B cell (primary cell): ENCODE measurements around the gene SLC6A1. TPM values are rescaled to one million over a fixed set of nuclear protein-coding genes. Genes with fewer than 3 reads are reported as not detected.

Experiments used
- ATAC-seq: fragments of 200-7000 bp; cut with Tn5 transposase; one replicate; pipeline ENCODE4 v1.10.0; 2021; ENCODE audit warnings: low read depth, mild to moderate bottlenecking, moderate number of reproducible peaks, moderate library complexity
- CTCF ChIA-PET: fragments of 350-600 bp; sonication (Branson Sonifier 250); formaldehyde crosslinking; loops from one replicate; lab custom pipeline; 2021; ENCODE audit warnings: antibody characterized with exemption, inconsistent platforms; lab: Charles Lee
- POLR2A ChIA-PET: fragments of 350-600 bp; sonication (Branson Sonifier 250); formaldehyde crosslinking; loops from one replicate; lab custom pipeline; 2021; ENCODE audit warnings: antibody characterized with exemption; lab: Charles Lee
- DNase-seq: peaks from one replicate; pipeline ENCODE4 v3.0.0; 2013
- H2AFZ ChIP-seq: 2 replicates; pipeline ENCODE4 v1.6.1; 2012; ENCODE audit warnings: mild to moderate bottlenecking, low read depth, low read length; ENCODE audit not compliant: insufficient read depth, poor library complexity, severe bottlenecking
- H3K27ac ChIP-seq, 2 donors: 1 replicate in 1 of 2; 2 replicates in 1 of 2; pipeline ENCODE4 v1.5.1; 2012 to 2013; ENCODE audit warnings: low read length in 2 of 2, mild to moderate bottlenecking in 2 of 2, moderate library complexity in 1 of 2
- H3K27me3 ChIP-seq, 4 experiments: fragments of 200-600 bp in 1 of 4; sonication (generic) in 1 of 4; replicated peaks in 1 of 4; 1 replicate in 2 of 4; 2 replicates in 2 of 4; pipeline versions ENCODE4 v1.6.1 to v1.7.0; 2013 to 2016; ENCODE audit warnings: low read length in 3 of 4, mild to moderate bottlenecking in 2 of 4, mixed read lengths in 1 of 4, moderate library complexity in 1 of 4; ENCODE audit not compliant: insufficient read depth in 4 of 4, control insufficient read depth in 3 of 4; ENCODE audit errors: control extremely low read depth in 1 of 4
- H3K36me3 ChIP-seq, 2 experiments: replicated peaks in 1 of 2; 1 replicate in 1 of 2; 2 replicates in 1 of 2; pipeline versions ENCODE4 v1.6.1 to v1.7.1; 2013; ENCODE audit warnings: low read length in 1 of 2; ENCODE audit not compliant: insufficient read depth in 2 of 2, control insufficient read depth in 1 of 2; ENCODE audit errors: control extremely low read depth in 1 of 2, extremely low read depth in 1 of 2
- H3K4me1 ChIP-seq, 2 donors: fragments of 200-600 bp in 1 of 2; sonication (generic) in 1 of 2; 1 replicate in 1 of 2; 2 replicates in 1 of 2; pipeline versions ENCODE4 v1.5.1 to v1.6.1; 2013 to 2017; ENCODE audit warnings: low read length in 2 of 2; ENCODE audit not compliant: control insufficient read depth in 2 of 2, insufficient read depth in 2 of 2
- H3K4me2 ChIP-seq: replicated peaks from 2 replicates; pipeline ENCODE3; 2012; ENCODE audit warnings: mild to moderate bottlenecking, low read depth, low read length; ENCODE audit not compliant: poor library complexity, severe bottlenecking
- H3K4me3 ChIP-seq, 5 experiments: fragments of 200-600 bp in 1 of 5; sonication (generic) in 1 of 5; 1 replicate in 3 of 5; 2 replicates in 2 of 5; pipeline versions ENCODE4 v1.5.1 to v1.7.0; 2011 to 2016; ENCODE audit warnings: low read length in 4 of 5, mild to moderate bottlenecking in 4 of 5, low read depth in 2 of 5, control low read depth in 1 of 5, moderate library complexity in 1 of 5; ENCODE audit not compliant: insufficient read depth in 1 of 5; ENCODE audit errors: control extremely low read depth in 1 of 5, extremely low read depth in 1 of 5
- H3K79me2 ChIP-seq: fragments of 200-600 bp; sonication (generic); one replicate; pipeline ENCODE4 v1.6.0; 2016; ENCODE audit warnings: low read length; ENCODE audit not compliant: control insufficient read depth, insufficient read depth
- H3K9ac ChIP-seq: fragments of 200-600 bp; sonication (generic); 2 replicates; pipeline ENCODE4 v1.6.1; 2017; ENCODE audit warnings: mild to moderate bottlenecking, low read length, moderate library complexity
- H3K9me3 ChIP-seq, 3 donors: one replicate each; pipeline versions ENCODE4 v1.6.1 to v1.7.1; 2013; ENCODE audit warnings: low read length in 2 of 3; ENCODE audit not compliant: control insufficient read depth in 2 of 3, insufficient read depth in 1 of 3; ENCODE audit errors: control extremely low read depth in 1 of 3
- H4K20me1 ChIP-seq: 2 replicates; pipeline ENCODE4 v1.6.0; 2012; ENCODE audit warnings: mild to moderate bottlenecking, low read length; ENCODE audit not compliant: insufficient read depth, control insufficient read depth, poor library complexity, severe bottlenecking
- H3K27ac Mint-ChIP-seq: one replicate; pipeline ENCODE4 v1.8.0; 2021; ENCODE audit warnings: mixed read lengths
- H3K27me3 Mint-ChIP-seq: one replicate; pipeline ENCODE4 v1.8.0; 2021; ENCODE audit warnings: mixed read lengths
- H3K4me1 Mint-ChIP-seq: one replicate; pipeline ENCODE4 v1.8.0; 2021; ENCODE audit warnings: mixed read lengths
- H3K4me3 Mint-ChIP-seq: one replicate; pipeline ENCODE4 v1.8.0; 2021; ENCODE audit warnings: mixed read lengths
- H3K9me3 Mint-ChIP-seq: one replicate; pipeline ENCODE4 v1.8.0; 2022; ENCODE audit warnings: mixed read lengths; ENCODE audit not compliant: insufficient read depth
- CTCF ChIP-seq: fragments of 200-600 bp; IDR thresholded peaks from one replicate; pipeline ENCODE4 v1.8.0; 2022; ENCODE audit warnings: antibody characterized with exemption, mild to moderate bottlenecking
- EZH2 ChIP-seq: IDR thresholded peaks from 2 replicates; pipeline ENCODE4 v1.6.1; 2012; ENCODE audit warnings: borderline replicate concordance, low read depth, mild to moderate bottlenecking, moderate library complexity, low read length; ENCODE audit not compliant: insufficient read depth, poor library complexity, severe bottlenecking
- WGBS: methylation state at CpG from one replicate; pipeline ENCODE4 v1.1.5; 2013; ENCODE audit warnings: missing lambda C conversion rate; ENCODE audit not compliant: insufficient coverage; 5-methylcytosine and 5-hydroxymethylcytosine counted together
- intact Hi-C: fragments of 100-400 bp; cut with micrococcal nuclease; formaldehyde crosslinking; loops from one replicate; pipeline ENCODE4 v1.10.0; 2022
- polyA plus RNA-seq: library from polyadenylated mRNA; depleted of rRNA; stranded (reverse); fragments of >200 nt; gene quantifications from 2 replicates; pipeline ENCODE4 v1.2.3, GENCODE V29; 2012
- total RNA-seq, 2 donors: library from RNA; stranded (reverse); fragments of 120-200 nt in 1 of 2; gene quantifications; 1 replicate in 1 of 2; 2 replicates in 1 of 2; pipeline versions ENCODE4 v1.2.3 to v1.2.4, GENCODE V29; 2013 to 2022

The SLC6A1 gene
- total and polyA plus RNA-seq, 2 donors (not counting 1 experiment from before 2014, with no cell fraction given), result not detected

GRCh38 chr3:11053926-11054503 lies 61.5 kb downstream of the SLC6A1 start:
- CTCF ChIA-PET, result no interaction called here
- POLR2A ChIA-PET, result no interaction called here
- DNase-seq (no peak), ATAC-seq (no peak)
- Histone ChIP-seq H3K27me3 (peaks cover 0 to 13% (median 0%) of the 10 kb centered on the region in 4 experiments), H3K9me3 (no peaks in the 10 kb centered on the region), H3K4me1 (no peaks in the 10 kb centered on the region), H3K27ac (no peak overlapping the region), H4K20me1 (no peaks in the 10 kb centered on the region), H3K4me3 (no peak overlapping the region), H3K9ac (no peak overlapping the region), H3K4me2 (no peak overlapping the region), H2AFZ (no peak overlapping the region), H3K79me2 (no peaks in the 10 kb centered on the region), H3K36me3 (no peaks in the 10 kb centered on the region)
- H3K27me3 Mint-ChIP-seq, result peaks cover 56% of the 10 kb centered on the region
- H3K27ac Mint-ChIP-seq, result no peak overlapping the region
- H3K4me3 Mint-ChIP-seq, result no peak overlapping the region
- TF ChIP-seq EZH2 (no peak), CTCF (no peak)
- WGBS, result 95% methylated on average over 2 of the region's 8 CpGs
- no peaks in the 10 kb centered on the region for H3K9me3 Mint-ChIP-seq
- intact Hi-C loops, result no loop called here
- H3K4me1 Mint-ChIP-seq, result peaks cover 3% of the 10 kb centered on the region

DNA sequence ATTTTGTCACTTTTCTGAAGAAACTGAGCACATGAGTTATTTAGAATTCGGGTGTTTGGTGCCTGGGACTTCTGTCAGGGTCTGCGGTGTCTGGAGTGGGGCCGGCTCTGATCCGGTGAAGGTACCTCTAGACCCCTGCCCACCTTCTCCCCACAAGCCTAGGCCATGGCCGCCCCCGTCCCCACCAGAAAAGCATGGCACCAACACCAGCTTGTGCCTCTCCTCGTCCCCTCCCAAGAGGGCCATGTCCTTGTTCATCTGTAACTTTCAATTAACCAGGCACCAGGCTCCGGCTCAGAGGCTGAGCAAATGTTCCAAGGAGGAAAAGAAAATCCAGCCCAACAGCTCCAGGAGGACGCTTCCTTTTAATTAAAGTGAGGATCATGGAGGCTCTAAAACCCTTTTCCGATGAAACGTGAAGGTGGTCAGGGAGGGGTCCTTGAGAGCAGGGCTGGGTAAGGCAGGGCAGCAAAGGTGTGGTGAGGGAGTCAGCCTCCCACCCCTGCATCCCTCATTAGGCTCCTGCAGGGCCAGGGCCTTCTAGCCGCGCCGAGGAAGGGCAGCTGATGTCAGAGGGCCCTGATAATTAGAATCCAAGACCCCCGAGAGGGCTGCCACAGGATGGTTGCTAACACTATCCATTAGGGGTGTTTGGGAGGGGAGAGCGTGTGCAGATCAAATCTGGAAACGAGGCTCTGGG lies 62.3 kb downstream of the SLC6A1 start:
- ATAC-seq, result no peak
- Histone ChIP-seq H3K4me3 (no peak overlapping the region), H3K27ac (no peak overlapping the region), H2AFZ (no peak overlapping the region), H4K20me1 (no peaks in the 10 kb centered on the region), H3K27me3 (peaks cover 0 to 17% (median 4%) of the 10 kb centered on the region in 4 experiments), H3K4me2 (no peak overlapping the region), H3K36me3 (no peaks in the 10 kb centered on the region), H3K79me2 (no peaks in the 10 kb centered on the region), H3K4me1 (no peaks in the 10 kb centered on the region), H3K9ac (no peak overlapping the region), H3K9me3 (no peaks in the 10 kb centered on the region)
- CTCF ChIA-PET, result no interaction called here
- peaks cover 3% of the 10 kb centered on the region for H3K4me1 Mint-ChIP-seq
- POLR2A ChIA-PET, result no interaction called here
- DNase-seq, result no peak
- 90% methylated on average over 10 of the region's 17 CpGs for WGBS
- intact Hi-C loops, result no loop called here
- H3K4me3 Mint-ChIP-seq, result no peak overlapping the region
- H3K27ac Mint-ChIP-seq, result no peak overlapping the region
- no peaks in the 10 kb centered on the region for H3K9me3 Mint-ChIP-seq
- TF ChIP-seq CTCF (no peak), EZH2 (no peak)
- peaks cover 51% of the 10 kb centered on the region for H3K27me3 Mint-ChIP-seq
